Muscle of leg (tissue), 11 donors: Measurements from ENCODE around the gene QPCTL. TPM values are rescaled to one million over a fixed set of nuclear protein-coding genes. Genes with fewer than 3 reads are reported as not detected.
"Not testable (repeated sequence)": the region's sequence is repeated elsewhere in the genome, so short reads cannot be mapped to it uniquely, and the experiment has no call there.

Experiments used
- DNase-seq: peaks from one replicate; pipeline ENCODE4 v3.0.0; 2013
- H3K27ac ChIP-seq: one replicate; pipeline ENCODE4 v1.5.1; 2013; ENCODE audit warnings: mild to moderate bottlenecking, low read length, control low read depth
- H3K27me3 ChIP-seq: one replicate; pipeline ENCODE4 v1.6.1; 2013; ENCODE audit warnings: low read length; ENCODE audit not compliant: control insufficient read depth, insufficient read depth
- H3K36me3 ChIP-seq: one replicate; pipeline ENCODE4 v1.6.1; 2013; ENCODE audit warnings: low read length; ENCODE audit not compliant: control insufficient read depth, insufficient read depth
- H3K4me1 ChIP-seq: one replicate; pipeline ENCODE4 v1.6.1; 2013; ENCODE audit warnings: low read length; ENCODE audit not compliant: control insufficient read depth, insufficient read depth
- H3K4me3 ChIP-seq: one replicate; pipeline ENCODE4 v1.5.1; 2013; ENCODE audit warnings: low read length, control low read depth
- H3K9me3 ChIP-seq: replicated peaks from 2 replicates; pipeline ENCODE4 v1.6.1; 2013; ENCODE audit warnings: low read depth, low read length; ENCODE audit not compliant: control insufficient read depth
- WGBS: methylation state at CpG from one replicate; pipeline ENCODE4 v1.1.5; 2013; ENCODE audit warnings: missing lambda C conversion rate; ENCODE audit not compliant: insufficient coverage; 5-methylcytosine and 5-hydroxymethylcytosine counted together
- polyA plus RNA-seq, 8 donors: library from polyadenylated mRNA; unstranded; fragments of 120-200 nt; gene quantifications; one replicate each; pipeline versions ENCODE4 v1.2.1 to v1.2.3, GENCODE V29; 2013; ENCODE audit warnings: inconsistent platforms in 1 of 8, low replicate concordance in 1 of 8; ENCODE audit not compliant: insufficient read length in 8 of 8, insufficient read depth in 1 of 8
- total RNA-seq: library from RNA; stranded (reverse); fragments of 120-200 nt; gene quantifications from one replicate; pipeline ENCODE4 v1.2.4, GENCODE V29; 2013

The QPCTL gene
- total and polyA plus RNA-seq, 9 donors, result 2.2 to 6.8 (median 3.8) TPM

- WGBS, result 92% methylated on average over 2 of the region's 10 CpGs
- DNase-seq, result no peak
- peaks cover 3% of the 10 kb centered on the region for H3K27me3 ChIP-seq
- H3K4me1 ChIP-seq, result no peaks in the 10 kb centered on the region
- no peaks in the 10 kb centered on the region for H3K36me3 ChIP-seq
- no peaks in the 10 kb centered on the region for H3K9me3 ChIP-seq
- no peak overlapping the region for H3K4me3 ChIP-seq
- H3K27ac ChIP-seq, result no peak overlapping the region
These were observed 47.3 kb downstream of the QPCTL start for GRCh38 chr19:45739498-45740439.

- no peak overlapping the region for H3K4me3 ChIP-seq
- no peaks in the 10 kb centered on the region for H3K4me1 ChIP-seq
- WGBS, result 45% methylated on average over 2 of the region's 4 CpGs
- H3K36me3 ChIP-seq, result no peaks in the 10 kb centered on the region
- DNase-seq, result no peak
- peaks cover 14% of the 10 kb centered on the region for H3K27me3 ChIP-seq
- H3K9me3 ChIP-seq, result no peaks in the 10 kb centered on the region
- H3K27ac ChIP-seq, result no peak overlapping the region
These were observed 50.5 kb downstream of the QPCTL start for GRCh38 chr19:45742969-45743368.

GRCh38 chr19:45745606-45746005, 53.1 kb downstream of the QPCTL start:
- 83% methylated on average over 4 of the region's 6 CpGs for WGBS
- peaks cover 14% of the 10 kb centered on the region for H3K27me3 ChIP-seq
- no peak overlapping the region for H3K27ac ChIP-seq
- no peaks in the 10 kb centered on the region for H3K4me1 ChIP-seq
- no peak overlapping the region for H3K4me3 ChIP-seq
- no peaks in the 10 kb centered on the region for H3K36me3 ChIP-seq
- no peak for DNase-seq
- H3K9me3 ChIP-seq, result no peaks in the 10 kb centered on the region

- H3K9me3 ChIP-seq, result no peaks in the 10 kb centered on the region
- H3K36me3 ChIP-seq, result no peaks in the 10 kb centered on the region
- no peak for DNase-seq
- no peak overlapping the region for H3K27ac ChIP-seq
- no peaks in the 10 kb centered on the region for H3K4me1 ChIP-seq
- H3K27me3 ChIP-seq, result peaks cover 14% of the 10 kb centered on the region
- H3K4me3 ChIP-seq, result no peak overlapping the region
- WGBS, result 60% methylated on average over 1 of the region's 5 CpGs
These were observed 54.4 kb downstream of the QPCTL start for GRCh38 chr19:45746866-45747265.

- Histone ChIP-seq H3K36me3 (no peaks in the 10 kb centered on the region), H3K4me1 (no peaks in the 10 kb centered on the region), H3K4me3 (no peak overlapping the region), H3K9me3 (no peaks in the 10 kb centered on the region), H3K27me3 (peaks cover 14% of the 10 kb centered on the region), H3K27ac (no peak overlapping the region)
- WGBS, result 59% methylated on average over 2 of the region's 5 CpGs
- DNase-seq, result no peak
These were observed 55.0 kb downstream of the QPCTL start for GRCh38 chr19:45747513-45747912.

- H3K4me1 ChIP-seq, H3K27me3 ChIP-seq, H3K27ac ChIP-seq, H3K4me3 ChIP-seq, H3K36me3 ChIP-seq, DNase-seq, H3K9me3 ChIP-seq: not testable (repeated sequence)
- no CpG with 5 or more reads among the region's 10 CpGs for whole genome bisulfite sequencing
These were observed 59.0 kb downstream of the QPCTL start for GRCh38 chr19:45751483-45751882.

- H3K4me1 ChIP-seq, result no peaks in the 10 kb centered on the region
- H3K9me3 ChIP-seq, result no peaks in the 10 kb centered on the region
- no peaks in the 10 kb centered on the region for H3K36me3 ChIP-seq
- WGBS, result 89% methylated on average over 10 of the region's 12 CpGs
- H3K27me3 ChIP-seq, result no peaks in the 10 kb centered on the region
- H3K4me3 ChIP-seq, result no peak overlapping the region
- no peak overlapping the region for H3K27ac ChIP-seq
- DNase-seq, result no peak
These were observed 60.2 kb downstream of the QPCTL start for GRCh38 chr19:45752639-45753038.

GRCh38 chr19:45753548-45753947, 61.1 kb downstream of the QPCTL start:
- Histone ChIP-seq H3K9me3 (no peaks in the 10 kb centered on the region), H3K36me3 (no peaks in the 10 kb centered on the region), H3K27me3 (no peaks in the 10 kb centered on the region), H3K27ac (no peak overlapping the region), H3K4me3 (no peak overlapping the region), H3K4me1 (no peaks in the 10 kb centered on the region)
- no peak for DNase-seq
- WGBS, result 34% methylated on average over 4 of the region's 6 CpGs

Other genes starting within 250 kb of the QPCTL start
- 54.9 TPM for gene FOSB, start 224.7 kb upstream of the QPCTL start, total RNA-seq
- gene FOSB, start 224.7 kb upstream of the QPCTL start, polyA plus RNA-seq, result 100 to 1,000 TPM in 3 of 8 donors, 10 to 100 TPM in 5; 16.7 to 194 (median 67.1) TPM
- gene RTN2, start 195.6 kb upstream of the QPCTL start, total RNA-seq, result 42.4 TPM
- gene RTN2, start 195.6 kb upstream of the QPCTL start, polyA plus RNA-seq, result 100 to 1,000 TPM in 6 of 8 donors, 10 to 100 TPM in 2; 80.0 to 148 (median 126) TPM
- 0.18 TPM for gene PPM1N, start 194.2 kb upstream of the QPCTL start, total RNA-seq
- under 1 TPM; 0.24 to 0.97 (median 0.61) TPM for gene PPM1N, start 194.2 kb upstream of the QPCTL start, polyA plus RNA-seq
- gene VASP, start 185.2 kb upstream of the QPCTL start, total RNA-seq, result 37.4 TPM
- 10 to 100 TPM; 48.9 to 59.4 (median 53.3) TPM for gene VASP, start 185.2 kb upstream of the QPCTL start, polyA plus RNA-seq
- gene OPA3, start 107.9 kb upstream of the QPCTL start, total RNA-seq, result 3.2 TPM
- 1 to 10 TPM; 5.6 to 8.6 (median 7.3) TPM for gene OPA3, start 107.9 kb upstream of the QPCTL start, polyA plus RNA-seq
- 0.44 TPM for gene GPR4, start 90.5 kb upstream of the QPCTL start, total RNA-seq
- 1 to 10 TPM; 1.5 to 3.2 (median 2.2) TPM for gene GPR4, start 90.5 kb upstream of the QPCTL start, polyA plus RNA-seq
- 8.2 TPM for gene EML2, start 53.3 kb upstream of the QPCTL start, total RNA-seq
- 10 to 100 TPM in 5 of 8 donors, 1 to 10 TPM in 3; 7.9 to 13.2 (median 11.2) TPM for gene EML2, start 53.3 kb upstream of the QPCTL start, polyA plus RNA-seq
- gene GIPR, start 24.4 kb upstream of the QPCTL start, total RNA-seq, result 0.09 TPM
- gene GIPR, start 24.4 kb upstream of the QPCTL start, polyA plus RNA-seq, result 1 to 10 TPM in 1 of 8 donors, under 1 TPM in 6, not detected in 1; 0.04 to 1.8 (median 0.32) TPM
- gene SNRPD2, start 713 bp upstream of the QPCTL start, total RNA-seq, result 446 TPM
- 100 to 1,000 TPM; 253 to 349 (median 288) TPM for gene SNRPD2, start 713 bp upstream of the QPCTL start, polyA plus RNA-seq
- 7.3 TPM for gene FBXO46, start 38.2 kb downstream of the QPCTL start, total RNA-seq
- 10 to 100 TPM in 6 of 8 donors, 1 to 10 TPM in 2; 7.5 to 16.1 (median 12.7) TPM for gene FBXO46, start 38.2 kb downstream of the QPCTL start, polyA plus RNA-seq
- not detected for gene MEIOSIN, start 40.8 kb downstream of the QPCTL start, total RNA-seq
- gene MEIOSIN, start 40.8 kb downstream of the QPCTL start, polyA plus RNA-seq, result under 1 TPM in 1 of 8 donors, not detected in 7; 0.04 TPM
- gene SIX5, start 76.6 kb downstream of the QPCTL start, total RNA-seq, result 14.9 TPM
- gene SIX5, start 76.6 kb downstream of the QPCTL start, polyA plus RNA-seq, result 10 to 100 TPM; 16.7 to 31.9 (median 25.3) TPM
- gene DMPK, start 89.8 kb downstream of the QPCTL start, total RNA-seq, result 158 TPM
- gene DMPK, start 89.8 kb downstream of the QPCTL start, polyA plus RNA-seq, result 100 to 1,000 TPM; 236 to 390 (median 333) TPM
- gene DMWD, start 100.2 kb downstream of the QPCTL start, total RNA-seq, result 29.1 TPM
- 10 to 100 TPM; 32.6 to 57.1 (median 45.0) TPM for gene DMWD, start 100.2 kb downstream of the QPCTL start, polyA plus RNA-seq
- gene RSPH6A, start 122.6 kb downstream of the QPCTL start, total RNA-seq, result 0.09 TPM
- under 1 TPM in 2 of 8 donors, not detected in 6; 0.05 to 0.11 TPM for gene RSPH6A, start 122.6 kb downstream of the QPCTL start, polyA plus RNA-seq
- 25.8 TPM for gene SYMPK, start 170.5 kb downstream of the QPCTL start, total RNA-seq
- 10 to 100 TPM; 32.5 to 44.0 (median 38.8) TPM for gene SYMPK, start 170.5 kb downstream of the QPCTL start, polyA plus RNA-seq
- not detected for gene FOXA3, start 171.7 kb downstream of the QPCTL start, total RNA-seq
- under 1 TPM in 3 of 8 donors, not detected in 5; 0.09 to 0.41 (median 0.12) TPM for gene FOXA3, start 171.7 kb downstream of the QPCTL start, polyA plus RNA-seq
- 17.5 TPM for gene IRF2BP1, start 193.5 kb downstream of the QPCTL start, total RNA-seq
- 10 to 100 TPM; 16.4 to 21.8 (median 19.4) TPM for gene IRF2BP1, start 193.5 kb downstream of the QPCTL start, polyA plus RNA-seq
- 1.3 TPM for gene MYPOP, start 209.9 kb downstream of the QPCTL start, total RNA-seq
- 1 to 10 TPM; 3.4 to 5.5 (median 4.2) TPM for gene MYPOP, start 209.9 kb downstream of the QPCTL start, polyA plus RNA-seq
- not detected for gene NANOS2, start 222.1 kb downstream of the QPCTL start, total RNA-seq
- gene NANOS2, start 222.1 kb downstream of the QPCTL start, polyA plus RNA-seq, result not detected